Retinal pigment epithelial cell (primary cell): ENCODE results near the gene CRABP2.

ENCODE experiments used
- DNase-seq: peaks from one replicate; pipeline ENCODE4 v3.0.0-alpha.2; 2010; ENCODE audit warnings: low read depth
- H3K4me3 ChIP-seq: 2 replicates; pipeline ENCODE4 v1.5.1; 2011; ENCODE audit warnings: mild to moderate bottlenecking, low read length, control low read depth, moderate library complexity
- CTCF ChIP-seq: conservative IDR thresholded peaks from 2 replicates; pipeline ENCODE4 v1.5.1; 2011; ENCODE audit warnings: low read depth, low read length, control low read depth, inconsistent platforms

CRABP2 gene

GRCh38 chr1:156667610-156667967 lies 37.8 kb downstream of the CRABP2 start:
- DNase-seq = no peak
- no peak for TF ChIP-seq CTCF

GRCh38 chr1:156666862-156667609 lies 38.3 kb downstream of the CRABP2 start:
- DNase-seq = no peak
- TF ChIP-seq CTCF = no peak
- H3K4me3 ChIP-seq = no peak overlapping the region

More at GRCh38 chr1:156667610-156667967, 37.8 kb downstream of the CRABP2 start:
- H3K4me3 ChIP-seq = no peak overlapping the region

GRCh38 chr1:156665539-156665938 lies 39.8 kb downstream of the CRABP2 start:
- DNase-seq = no peak
- no peak overlapping the region for H3K4me3 ChIP-seq
- no peak for TF ChIP-seq CTCF

GRCh38 chr1:156664767-156665411 lies 40.5 kb downstream of the CRABP2 start:
- DNase-seq = no peak
- no peak for TF ChIP-seq CTCF
- H3K4me3 ChIP-seq = no peak overlapping the region

GRCh38 chr1:156664046-156664766 lies 41.2 kb downstream of the CRABP2 start:
- DNase-seq = no peak
- no peak for TF ChIP-seq CTCF
- no peak overlapping the region for H3K4me3 ChIP-seq

GRCh38 chr1:156663178-156663577 lies 42.2 kb downstream of the CRABP2 start:
- no peak for DNase-seq
- H3K4me3 ChIP-seq = no peak overlapping the region
- TF ChIP-seq CTCF = no peak

GRCh38 chr1:156662800-156663055 lies 42.7 kb downstream of the CRABP2 start:
- no peak for DNase-seq
- H3K4me3 ChIP-seq = no peak overlapping the region
- no peak for TF ChIP-seq CTCF
